Natural killer cell (primary cell): ENCODE results near the gene BNIPL. TPM values are rescaled to one million over a fixed set of nuclear protein-coding genes. Genes with fewer than 3 reads are reported as not detected.

Experiments used
- ATAC-seq, 3 donors: fragments of 150-1000 bp in 2 of 3; fragments of 200-7000 bp in 1 of 3; cut with Tn5 transposase; 1 replicate in 1 of 3; 2 replicates in 2 of 3; pipeline ENCODE4 v1.10.0; 2021; ENCODE audit warnings: mild to moderate bottlenecking in 2 of 3, moderate library complexity in 2 of 3
- DNase-seq, 2 donors: peaks; one replicate each; pipeline versions ENCODE4 v3.0.0 to v3.0.0-alpha.2; 2013 to 2021; ENCODE audit warnings: mixed read lengths in 1 of 2
- H3K27ac ChIP-seq: one replicate; pipeline ENCODE4 v1.5.1; 2013; ENCODE audit warnings: mild to moderate bottlenecking, low read length
- H3K27me3 ChIP-seq: one replicate; pipeline ENCODE4 v1.6.1; 2013; ENCODE audit warnings: low read length; ENCODE audit not compliant: control insufficient read depth, insufficient read depth
- H3K36me3 ChIP-seq: one replicate; pipeline ENCODE4 v1.6.1; 2013; ENCODE audit warnings: low read length; ENCODE audit not compliant: control insufficient read depth, insufficient read depth
- H3K4me1 ChIP-seq: one replicate; pipeline ENCODE4 v1.6.1; 2013; ENCODE audit warnings: low read length; ENCODE audit not compliant: control insufficient read depth, insufficient read depth
- H3K4me3 ChIP-seq: one replicate; pipeline ENCODE4 v1.5.1; 2013; ENCODE audit warnings: low read length
- H3K9me3 ChIP-seq: one replicate; pipeline ENCODE4 v1.6.1; 2013; ENCODE audit warnings: low read length; ENCODE audit not compliant: control insufficient read depth, insufficient read depth
- H3K27ac Mint-ChIP-seq, 2 donors: one replicate each; pipeline ENCODE4 v1.8.0; 2022; ENCODE audit warnings: mild to moderate bottlenecking in 2 of 2, mixed read lengths in 2 of 2, moderate library complexity in 1 of 2
- H3K27me3 Mint-ChIP-seq, 2 donors: one replicate each; pipeline ENCODE4 v1.8.0; 2022; ENCODE audit warnings: low read depth in 2 of 2, mixed read lengths in 2 of 2
- H3K36me3 Mint-ChIP-seq: one replicate; pipeline ENCODE4 v1.8.0; 2022; ENCODE audit warnings: mixed read lengths
- H3K4me1 Mint-ChIP-seq, 2 donors: one replicate each; pipeline ENCODE4 v1.8.0; 2022; ENCODE audit warnings: mixed read lengths in 2 of 2
- H3K4me3 Mint-ChIP-seq: one replicate; pipeline ENCODE4 v1.8.0; 2022; ENCODE audit warnings: mild to moderate bottlenecking, moderate library complexity, mixed read lengths
- H3K9me3 Mint-ChIP-seq, 2 donors: one replicate each; pipeline ENCODE4 v1.8.0; 2022; ENCODE audit warnings: mixed read lengths in 2 of 2
- WGBS: methylation state at CpG from one replicate; pipeline ENCODE4 v1.1.7; 2013; ENCODE audit warnings: missing lambda C conversion rate; ENCODE audit not compliant: insufficient coverage; 5-methylcytosine and 5-hydroxymethylcytosine counted together
- intact Hi-C: fragments of 100-400 bp; cut with micrococcal nuclease; formaldehyde crosslinking; loops from one replicate; pipeline ENCODE4 v1.14.2; 2022
- total RNA-seq, 4 donors: library from RNA; stranded (reverse); fragments of 120-200 nt in 1 of 4; gene quantifications; one replicate each; pipeline versions ENCODE4 v1.2.3 to v1.2.4, GENCODE V29; 2013 to 2022
- TF ChIP-seq, protein P1 (sequence below): fragments of 200-600 bp; IDR thresholded peaks from one replicate; pipeline ENCODE4 v1.8.0; 2022; ENCODE audit warnings: antibody characterized with exemption

Gene BNIPL
- total RNA-seq, 3 donors from 2014 or later (not counting 1 experiment from before 2014, with no cell fraction given) = 0.28 to 0.39 (median 0.33) TPM

- intact Hi-C loops = loop anchor here (2.0 kb wide), 1 partner anchor 41 kb away; the partner anchor contains the start of gene PRUNE1
- H3K4me3 Mint-ChIP-seq = peak overlapping the region; percentile 96
Observed at GRCh38 chr1:151049458-151049857, 13.1 kb downstream of the BNIPL start.

DNA sequence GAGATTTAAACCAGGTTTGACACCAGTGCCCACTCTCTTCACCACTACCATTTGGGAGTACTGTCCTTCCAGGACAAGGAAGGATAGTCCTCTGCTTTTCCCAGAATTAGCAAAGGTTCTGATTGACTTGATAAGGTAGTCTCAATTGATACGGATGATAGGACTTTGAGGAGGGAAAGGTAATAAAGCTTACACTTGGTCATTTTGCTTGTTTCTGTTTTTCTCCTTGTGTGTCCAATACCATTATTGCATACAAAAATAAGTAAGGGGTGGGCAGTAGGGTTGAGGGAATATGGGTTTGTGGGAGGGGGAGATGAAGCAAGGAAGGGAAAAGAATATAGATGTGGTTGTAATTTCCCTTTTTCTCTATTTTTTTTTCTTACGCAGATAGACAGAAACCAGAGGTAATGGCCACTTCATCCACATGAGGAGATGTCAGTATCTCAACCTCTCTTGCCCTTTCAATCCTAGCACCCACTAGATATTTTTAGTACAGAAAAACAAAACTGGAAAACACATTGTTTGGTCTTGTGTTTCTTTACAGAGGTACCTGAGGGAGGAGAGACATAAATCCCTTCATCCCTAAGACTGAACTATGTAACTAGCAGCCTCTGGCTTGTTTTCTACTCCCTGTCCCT is 13.8 kb downstream of the BNIPL start:
- intact Hi-C loops = no loop called here
- Histone ChIP-seq H3K4me3 (no peak overlapping the region), H3K36me3 (peaks cover 44% of the 10 kb centered on the region), H3K9me3 (no peaks in the 10 kb centered on the region), H3K27ac (peak overlapping the region; percentile 19), H3K4me1 (peaks cover 41% of the 10 kb centered on the region), H3K27me3 (no peaks in the 10 kb centered on the region)
- Mint-ChIP-seq H3K4me3 (peak overlapping the region; percentile 96), H3K27ac (peak overlapping the region; percentile 98 to 99), H3K9me3 (no peaks in the 10 kb centered on the region), H3K36me3 (peaks cover 25% of the 10 kb centered on the region), H3K27me3 (no peaks in the 10 kb centered on the region), H3K4me1 (peaks cover 69 to 75% of the 10 kb centered on the region in 2 donors)
- WGBS = no CpG with 5 or more reads among the region's 2 CpGs
- no peak for ATAC-seq
- TF ChIP-seq, protein P1, sequence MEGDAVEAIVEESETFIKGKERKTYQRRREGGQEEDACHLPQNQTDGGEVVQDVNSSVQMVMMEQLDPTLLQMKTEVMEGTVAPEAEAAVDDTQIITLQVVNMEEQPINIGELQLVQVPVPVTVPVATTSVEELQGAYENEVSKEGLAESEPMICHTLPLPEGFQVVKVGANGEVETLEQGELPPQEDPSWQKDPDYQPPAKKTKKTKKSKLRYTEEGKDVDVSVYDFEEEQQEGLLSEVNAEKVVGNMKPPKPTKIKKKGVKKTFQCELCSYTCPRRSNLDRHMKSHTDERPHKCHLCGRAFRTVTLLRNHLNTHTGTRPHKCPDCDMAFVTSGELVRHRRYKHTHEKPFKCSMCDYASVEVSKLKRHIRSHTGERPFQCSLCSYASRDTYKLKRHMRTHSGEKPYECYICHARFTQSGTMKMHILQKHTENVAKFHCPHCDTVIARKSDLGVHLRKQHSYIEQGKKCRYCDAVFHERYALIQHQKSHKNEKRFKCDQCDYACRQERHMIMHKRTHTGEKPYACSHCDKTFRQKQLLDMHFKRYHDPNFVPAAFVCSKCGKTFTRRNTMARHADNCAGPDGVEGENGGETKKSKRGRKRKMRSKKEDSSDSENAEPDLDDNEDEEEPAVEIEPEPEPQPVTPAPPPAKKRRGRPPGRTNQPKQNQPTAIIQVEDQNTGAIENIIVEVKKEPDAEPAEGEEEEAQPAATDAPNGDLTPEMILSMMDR = no peak
- no peak for DNase-seq

More at GRCh38 chr1:151049458-151049857, 13.1 kb downstream of the BNIPL start:
- Histone ChIP-seq H3K36me3 (peaks cover 37% of the 10 kb centered on the region), H3K27me3 (no peaks in the 10 kb centered on the region), H3K4me3 (no peak overlapping the region), H3K27ac (peak overlapping the region; percentile 28), H3K9me3 (no peaks in the 10 kb centered on the region), H3K4me1 (peaks cover 35% of the 10 kb centered on the region)
- Mint-ChIP-seq H3K27ac (peak overlapping the region; percentile 98 to 99), H3K9me3 (no peaks in the 10 kb centered on the region), H3K36me3 (peaks cover 17% of the 10 kb centered on the region), H3K27me3 (no peaks in the 10 kb centered on the region), H3K4me1 (peaks cover 62 to 68% of the 10 kb centered on the region in 2 donors)
- ATAC-seq (no peak), DNase-seq (no peak)
- TF ChIP-seq, protein P1 = no peak
- WGBS = 90% methylated on average over 4 of the region's 5 CpGs

DNA sequence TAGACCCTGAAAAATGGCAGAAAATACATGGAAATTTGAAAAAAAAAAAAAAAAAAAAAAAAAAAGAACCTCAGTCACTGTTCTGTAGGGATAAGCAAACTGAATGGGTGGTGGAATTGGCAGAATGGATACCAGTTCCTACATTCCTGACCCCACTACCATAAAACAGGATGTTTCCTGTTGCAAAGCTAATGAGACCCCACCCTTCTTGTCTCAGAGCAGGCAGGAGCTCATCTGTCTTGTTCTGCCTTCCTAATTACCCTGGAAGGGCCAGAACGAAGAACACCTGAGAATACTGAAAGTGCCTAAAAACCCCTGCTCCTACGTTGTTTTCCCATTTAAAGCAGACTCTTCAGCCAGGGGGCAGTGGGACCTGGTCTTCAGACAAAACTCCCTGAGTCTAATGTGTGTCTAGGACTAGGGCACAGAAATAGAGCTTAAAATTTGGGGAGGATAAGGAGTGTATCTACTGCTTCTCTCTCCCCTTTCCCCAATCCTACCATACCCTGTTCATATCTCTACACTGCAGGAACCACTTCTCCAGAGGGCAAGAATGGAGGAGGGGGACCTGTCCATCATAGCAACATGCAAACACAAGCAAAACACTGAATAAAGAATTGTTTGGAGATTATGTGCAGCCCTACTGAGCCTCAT is 15.1 kb downstream of the BNIPL start:
- peaks cover 80% of the 10 kb centered on the region in 2 donors for H3K4me1 Mint-ChIP-seq
- Histone ChIP-seq H3K27ac (peak overlapping the region; percentile 34), H3K9me3 (no peaks in the 10 kb centered on the region), H3K4me3 (no peak overlapping the region), H3K4me1 (peaks cover 54% of the 10 kb centered on the region), H3K36me3 (peaks cover 56% of the 10 kb centered on the region), H3K27me3 (no peaks in the 10 kb centered on the region)
- H3K27ac Mint-ChIP-seq = peak overlapping the region; percentile 98 to 99
- intact Hi-C loops = no loop called here
- no peaks in the 10 kb centered on the region for H3K27me3 Mint-ChIP-seq
- peaks cover 33% of the 10 kb centered on the region for H3K36me3 Mint-ChIP-seq
- WGBS = 84% methylated on average over 2 of the region's 2 CpGs
- ATAC-seq (no peak), DNase-seq (no peak)
- TF ChIP-seq, protein P1 = no peak
- H3K4me3 Mint-ChIP-seq = peak overlapping the region; percentile 37
- H3K9me3 Mint-ChIP-seq = no peaks in the 10 kb centered on the region
